DMS79 (cell line): ENCODE measurements around the gene MROH8.
"Not testable (repeated sequence)": the region's sequence is repeated elsewhere in the genome, so short reads cannot be mapped to it uniquely, and the experiment has no call there.

Experiments
- DNase-seq: peaks from one replicate; lab custom pipeline; 2025; lab: John Stamatoyannopoulos, UW

The MROH8 gene

DNA sequence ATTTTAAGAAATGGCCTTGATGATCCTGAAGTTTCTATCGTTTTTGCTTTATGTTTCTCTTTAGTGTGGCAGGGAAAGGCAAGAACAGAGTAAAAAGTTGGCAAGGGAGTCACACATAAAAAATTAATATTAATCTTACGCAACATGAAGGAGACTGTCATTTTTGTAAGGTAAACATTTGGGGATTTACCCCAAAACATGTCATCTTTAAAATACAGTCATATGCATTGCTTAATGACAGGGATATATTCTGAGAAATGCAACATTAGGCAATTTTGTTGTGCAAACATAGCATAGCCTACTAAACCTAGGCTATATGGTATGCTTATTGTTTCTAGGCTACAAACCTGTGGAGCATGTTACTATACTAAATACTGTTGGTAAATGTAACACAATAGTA is 88.9 kb downstream of the MROH8 start:
- DNase-seq = no peak

DNA sequence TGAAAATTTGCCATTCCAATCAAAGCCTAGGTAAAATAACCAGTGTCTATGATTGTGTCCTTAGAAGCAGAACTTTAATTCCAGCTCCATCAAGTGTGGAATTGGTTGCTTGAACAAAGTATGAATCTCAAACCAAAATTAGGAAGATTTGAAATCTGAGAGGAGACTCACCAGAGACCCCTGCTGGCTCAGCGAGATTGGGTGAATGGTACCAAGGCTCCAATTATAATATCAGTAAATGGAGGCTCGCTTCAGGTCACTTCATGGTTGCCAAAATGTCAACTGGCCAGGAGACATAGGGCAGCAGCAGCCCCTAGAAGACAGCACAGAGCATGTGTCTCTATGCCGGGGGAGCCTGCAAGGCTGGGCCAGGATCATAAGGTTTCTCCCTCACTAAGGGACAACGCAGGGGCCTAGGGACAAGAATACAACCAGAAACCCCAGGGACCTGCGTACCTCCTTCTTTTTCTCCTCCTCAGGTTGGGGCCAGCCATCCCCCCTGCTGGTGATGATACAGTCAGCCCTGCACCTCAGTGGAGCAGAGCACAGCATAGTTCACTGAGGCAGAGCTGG is 97.5 kb downstream of the MROH8 start:
- no peak for DNase-seq

DNA sequence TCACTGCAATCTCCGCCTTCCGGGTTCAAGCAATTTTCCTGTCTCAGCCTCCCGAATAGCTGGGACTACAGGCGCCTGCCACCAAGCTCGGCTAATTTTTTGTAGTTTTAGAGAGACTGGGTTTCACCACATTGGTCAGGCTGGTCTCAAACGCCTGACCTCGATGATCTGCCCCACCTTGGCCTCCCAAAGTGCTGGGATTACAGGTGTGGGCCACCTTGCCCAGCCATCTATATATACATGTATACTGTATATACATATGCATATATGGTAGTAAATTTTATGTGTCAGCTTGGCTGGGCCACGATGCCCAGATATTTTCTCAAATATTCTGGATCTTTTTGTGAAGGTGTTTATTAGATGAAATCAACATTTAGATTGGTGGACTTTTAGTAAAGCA is 102.3 kb downstream of the MROH8 start:
- DNase-seq = no peak

DNA sequence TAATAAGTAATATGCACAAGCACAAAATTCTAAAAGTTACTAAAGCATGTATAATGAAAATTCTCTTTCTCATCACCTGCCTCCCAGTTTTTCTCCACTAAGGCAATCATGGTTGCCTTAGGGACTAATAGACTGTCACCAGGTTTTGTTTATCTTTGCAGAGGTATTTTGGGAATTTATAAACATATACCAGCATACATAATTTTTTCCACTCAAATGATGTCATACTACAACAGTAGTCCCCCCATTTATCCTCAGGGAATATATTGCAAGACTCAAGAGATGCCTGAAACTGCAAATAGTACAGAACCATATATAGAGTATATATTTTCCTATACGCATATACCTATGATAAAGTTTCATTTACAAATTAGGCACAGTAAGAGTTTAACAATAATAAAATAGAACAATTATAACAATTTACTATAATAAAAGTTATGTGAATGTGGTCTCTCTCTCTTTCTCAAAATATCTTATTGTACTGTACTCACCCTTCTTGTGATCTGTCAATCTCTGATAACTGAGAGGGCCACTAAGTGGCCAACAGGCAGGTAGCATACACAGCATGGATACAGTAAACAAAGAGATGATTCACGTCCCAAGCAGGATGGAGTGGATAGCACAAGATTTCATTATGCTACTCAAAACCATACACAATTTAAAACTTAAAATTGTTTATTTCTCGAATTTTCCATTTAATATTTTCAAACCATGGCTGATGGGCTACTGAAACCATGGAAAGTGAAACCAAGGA is 103.2 kb downstream of the MROH8 start:
- DNase-seq = no peak

DNA sequence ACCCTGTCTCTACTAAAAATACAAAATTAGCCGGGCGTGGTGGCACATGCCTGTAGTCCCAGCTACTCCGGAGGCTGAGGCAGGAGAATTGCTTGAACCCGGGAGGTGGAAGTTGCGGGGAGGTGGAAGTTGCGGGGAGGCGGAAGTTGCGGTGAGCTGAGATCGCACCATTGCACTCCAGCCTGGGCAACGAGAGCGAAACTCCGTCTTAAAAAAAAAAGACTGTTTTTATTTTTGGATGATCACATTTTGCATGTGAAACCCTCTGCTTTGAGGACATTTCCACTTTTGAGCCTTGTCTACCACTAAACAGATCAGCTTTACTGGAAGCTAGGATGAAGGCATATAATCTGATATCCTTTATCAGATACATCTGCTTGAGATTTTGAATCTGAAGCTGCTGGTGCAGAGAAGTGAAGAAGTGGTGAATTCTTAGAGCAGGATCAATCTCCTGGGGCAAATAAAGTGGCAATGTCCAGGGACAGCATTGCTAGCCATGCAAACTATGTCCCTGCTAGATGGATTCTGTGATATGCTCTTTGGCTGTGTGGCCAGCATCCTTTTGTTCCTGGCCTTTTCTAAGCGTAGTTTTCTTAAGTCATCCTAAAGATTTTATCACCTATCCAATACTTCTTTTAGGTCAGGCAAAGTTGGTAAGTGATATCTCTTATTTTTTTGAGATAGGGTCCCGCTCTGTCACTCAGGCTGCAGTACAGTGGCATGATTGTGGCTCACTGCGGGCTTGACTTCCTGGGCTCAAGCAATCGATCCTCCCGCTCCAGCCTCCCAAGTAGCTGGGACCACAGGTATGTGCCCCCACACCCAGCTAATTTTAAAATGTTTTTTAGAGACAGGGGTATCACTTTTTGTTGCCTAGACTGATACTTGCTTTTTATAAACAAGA is 106.8 kb downstream of the MROH8 start:
- DNase-seq = no peak

DNA sequence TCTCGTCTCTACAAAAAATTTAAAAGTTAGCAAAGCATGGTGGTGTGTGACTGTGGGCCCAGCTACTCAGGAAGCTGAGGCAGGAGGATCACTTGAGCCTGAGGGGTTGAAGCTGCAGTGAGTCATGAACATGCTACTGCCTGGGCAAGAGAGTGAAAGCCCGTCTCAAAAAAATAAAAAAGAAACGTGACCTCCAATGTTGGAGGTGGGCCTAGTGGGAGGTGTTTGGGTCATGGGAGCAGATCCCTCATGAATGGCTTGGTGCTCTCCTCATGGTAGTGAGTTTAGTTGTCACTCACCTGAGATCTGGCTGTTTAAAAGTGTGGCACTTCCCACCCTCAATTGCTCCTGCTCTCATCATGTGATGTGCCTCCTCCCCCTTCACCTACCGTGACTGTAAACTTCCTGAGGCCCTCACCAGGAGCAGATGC is 107.9 kb downstream of the MROH8 start:
- no peak for DNase-seq

DNA sequence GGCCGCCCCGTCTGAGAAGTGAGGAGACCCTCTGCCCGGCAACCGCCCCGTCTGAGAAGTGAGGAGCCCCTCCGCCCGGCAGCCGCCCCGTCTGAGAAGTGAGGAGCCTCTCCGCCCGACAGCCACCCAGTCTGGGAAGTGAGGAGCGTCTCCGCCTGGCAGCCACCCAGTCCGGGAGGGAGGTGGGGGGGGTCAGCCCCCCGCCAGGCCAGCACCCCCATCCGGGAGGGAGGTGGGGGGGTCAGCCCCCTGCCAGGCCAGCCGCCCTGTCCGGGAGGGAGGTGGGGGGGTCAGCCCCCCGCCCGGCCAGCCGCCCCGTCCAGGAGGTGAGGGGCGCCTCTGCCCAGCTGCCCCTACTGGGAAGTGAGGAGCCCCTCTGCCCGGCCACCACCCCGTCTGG is 109.8 kb downstream of the MROH8 start:
- DNase-seq = not testable (repeated sequence)

DNA sequence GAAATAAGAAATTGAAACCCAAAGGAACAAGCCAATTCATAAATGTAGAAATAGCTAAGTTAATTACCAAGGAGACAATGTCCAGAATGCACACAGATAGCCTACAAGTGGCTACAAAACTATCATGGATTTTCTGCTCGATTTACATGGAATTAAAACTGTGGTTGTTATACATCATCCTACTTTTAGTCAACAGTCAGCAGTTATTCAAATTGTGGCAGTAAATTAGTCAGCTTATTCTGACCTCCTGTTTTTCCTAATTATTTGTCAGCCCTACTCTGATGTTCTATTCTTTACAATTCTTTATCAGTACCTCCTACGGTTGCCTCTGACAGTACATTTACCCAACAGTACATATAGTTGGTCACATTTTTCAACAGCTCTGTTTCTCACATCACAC is 113.2 kb downstream of the MROH8 start:
- DNase-seq = no peak

DNA sequence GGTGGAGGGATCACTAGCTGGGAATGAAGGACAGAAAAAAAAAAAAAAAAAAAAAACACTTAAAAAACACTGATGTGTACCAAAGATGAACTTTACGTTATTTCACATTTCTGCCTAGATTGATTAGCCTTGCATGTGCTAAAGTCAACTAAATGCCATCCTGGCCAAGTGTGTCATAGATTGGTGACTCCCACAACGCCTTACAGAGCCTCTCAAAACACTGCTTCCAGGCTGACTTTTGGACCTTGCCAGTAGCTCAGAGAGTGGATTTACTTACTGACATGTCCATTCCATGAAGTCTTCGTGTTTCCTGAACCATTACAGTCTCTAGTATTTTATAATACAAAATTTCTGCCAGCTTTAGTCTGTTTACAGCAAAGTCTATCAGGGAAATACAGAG is 124.1 kb downstream of the MROH8 start:
- no peak for DNase-seq

DNA sequence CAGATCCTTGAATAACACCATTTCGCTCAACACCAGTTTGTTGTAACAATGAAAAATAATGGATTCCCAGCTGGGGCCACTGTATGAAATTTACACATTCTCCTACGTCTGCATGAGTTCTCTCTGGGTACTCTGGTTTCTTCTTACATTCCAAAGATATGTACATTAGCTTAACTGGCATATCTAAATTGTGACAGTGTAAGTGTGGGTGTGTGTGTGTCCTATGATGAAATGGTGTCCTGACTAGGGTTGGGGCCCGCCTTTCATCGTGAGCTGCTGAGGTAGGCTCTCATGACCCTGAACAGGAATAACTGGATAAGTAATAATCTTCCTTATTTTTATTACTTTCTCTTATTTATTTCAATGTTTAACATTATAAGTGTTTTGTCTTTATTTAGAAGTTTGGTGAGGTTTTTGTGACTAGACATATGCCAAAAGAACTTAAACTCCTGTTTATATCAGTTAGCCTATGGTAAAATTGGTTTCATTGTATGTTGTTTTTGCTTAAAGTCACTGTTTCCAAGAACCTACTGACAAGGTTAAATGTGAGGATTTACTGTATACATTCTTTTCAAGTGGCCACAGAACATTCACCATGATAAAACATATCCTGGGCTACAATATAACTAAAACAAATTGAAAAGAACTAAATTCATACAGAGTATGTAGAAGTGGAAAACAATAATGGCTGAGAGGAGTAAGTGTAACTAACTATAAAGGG is 126.0 kb downstream of the MROH8 start:
- no peak for DNase-seq
